Activated CD8-positive, alpha-beta memory T cell treated with anti-CD3 and anti-CD28 coated beads for 48 hours (primary cell): ENCODE results near the gene ALKAL2.

ENCODE experiments used
- DNase-seq, 3 experiments: peaks; one replicate each; pipeline ENCODE4 v3.0.0-alpha.2; 2020; ENCODE audit warnings: low read depth in 2 of 3, low spot score in 2 of 3

Gene ALKAL2

DNA sequence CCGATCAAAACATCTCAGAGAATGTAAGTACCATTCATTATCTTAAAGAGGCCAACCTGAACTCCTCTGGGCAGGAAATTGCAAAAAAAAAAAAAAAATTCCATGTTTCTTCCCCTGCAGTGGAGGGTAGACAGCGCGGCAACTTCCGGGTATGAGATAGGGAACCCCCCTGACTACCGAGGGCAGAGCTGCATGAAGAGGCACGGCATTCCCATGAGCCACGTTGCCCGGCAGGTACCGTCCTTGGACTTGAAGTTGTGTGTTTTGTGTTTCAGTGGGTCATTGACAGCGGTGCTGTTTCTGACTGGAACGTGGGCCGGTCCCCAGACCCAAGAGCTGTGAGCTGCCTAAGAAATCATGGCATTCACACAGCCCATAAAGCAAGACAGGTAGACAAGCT, 16.0 kb downstream of the ALKAL2 start:
- DNase-seq: no peak

DNA sequence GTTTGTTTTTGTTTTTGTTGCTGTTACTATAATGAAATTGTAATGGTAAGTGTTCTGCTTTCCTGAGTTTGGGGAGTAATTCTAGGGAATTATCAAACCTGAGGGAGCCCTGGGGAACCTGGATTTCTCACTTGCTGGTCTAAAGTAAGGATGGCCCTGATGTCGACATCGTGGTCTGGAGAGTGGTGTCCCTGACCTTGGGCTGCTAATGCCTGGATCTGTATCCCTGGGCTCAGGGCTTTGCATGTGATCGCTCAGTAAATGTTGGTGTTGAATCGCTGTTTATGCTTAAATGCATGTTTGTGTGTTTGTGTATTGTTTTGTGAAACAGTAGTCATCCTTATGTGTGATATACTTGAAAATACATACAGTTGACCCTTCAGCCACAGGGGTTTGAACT, 17.0 kb downstream of the ALKAL2 start:
- DNase-seq: no peak

DNA sequence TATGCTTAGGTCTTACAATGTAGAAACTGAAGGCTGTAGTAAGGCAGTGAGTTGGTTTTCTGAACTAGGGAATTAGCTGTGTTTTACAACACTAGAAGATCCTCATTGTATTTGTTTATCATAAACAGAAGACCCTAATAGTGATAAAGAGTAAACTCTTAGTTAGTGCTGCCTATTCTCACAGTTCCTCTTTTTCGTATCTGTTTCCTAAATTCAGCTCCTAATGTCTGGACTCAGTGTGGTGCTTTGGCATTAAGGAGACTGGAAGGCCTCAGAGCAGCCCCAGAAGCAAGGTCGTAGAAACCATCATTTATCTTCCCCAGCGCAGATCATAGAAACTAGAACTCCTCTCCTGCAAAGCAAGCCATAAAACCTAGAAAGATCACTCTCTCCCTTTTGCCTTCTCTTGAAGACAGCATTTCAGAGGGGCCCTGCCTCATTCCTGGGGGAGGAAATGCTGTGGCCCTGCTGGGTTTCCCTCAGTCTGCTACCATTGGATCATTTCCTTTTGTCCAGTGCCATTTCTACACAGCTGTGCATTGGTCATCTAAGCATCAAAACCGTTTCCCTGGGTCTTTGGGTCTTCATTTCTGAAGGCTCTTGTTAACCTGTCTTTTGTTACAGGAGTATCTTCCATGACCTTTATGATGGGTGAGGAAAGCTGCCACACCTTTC, 18.4 kb downstream of the ALKAL2 start:
- DNase-seq: no peak

DNA sequence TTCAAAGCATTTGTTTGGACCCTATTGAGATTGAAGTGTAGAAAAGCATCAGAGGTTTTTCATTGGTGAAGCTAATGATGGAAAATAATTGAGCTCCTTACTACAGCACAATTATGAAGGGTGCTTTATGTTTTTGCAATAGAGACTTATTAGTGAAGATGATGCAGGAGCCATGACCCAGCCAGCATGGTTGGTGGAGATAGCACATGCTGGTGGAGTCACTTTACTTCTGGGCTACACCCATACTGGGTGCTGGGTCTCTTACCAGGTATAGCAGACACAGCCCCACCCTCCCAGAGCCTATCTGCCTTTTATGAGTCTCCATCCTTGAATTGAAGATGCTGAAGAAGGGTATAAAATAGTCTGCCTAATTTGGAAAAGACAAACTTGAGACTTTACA, 19.6 kb downstream of the ALKAL2 start:
- DNase-seq: no peak

DNA sequence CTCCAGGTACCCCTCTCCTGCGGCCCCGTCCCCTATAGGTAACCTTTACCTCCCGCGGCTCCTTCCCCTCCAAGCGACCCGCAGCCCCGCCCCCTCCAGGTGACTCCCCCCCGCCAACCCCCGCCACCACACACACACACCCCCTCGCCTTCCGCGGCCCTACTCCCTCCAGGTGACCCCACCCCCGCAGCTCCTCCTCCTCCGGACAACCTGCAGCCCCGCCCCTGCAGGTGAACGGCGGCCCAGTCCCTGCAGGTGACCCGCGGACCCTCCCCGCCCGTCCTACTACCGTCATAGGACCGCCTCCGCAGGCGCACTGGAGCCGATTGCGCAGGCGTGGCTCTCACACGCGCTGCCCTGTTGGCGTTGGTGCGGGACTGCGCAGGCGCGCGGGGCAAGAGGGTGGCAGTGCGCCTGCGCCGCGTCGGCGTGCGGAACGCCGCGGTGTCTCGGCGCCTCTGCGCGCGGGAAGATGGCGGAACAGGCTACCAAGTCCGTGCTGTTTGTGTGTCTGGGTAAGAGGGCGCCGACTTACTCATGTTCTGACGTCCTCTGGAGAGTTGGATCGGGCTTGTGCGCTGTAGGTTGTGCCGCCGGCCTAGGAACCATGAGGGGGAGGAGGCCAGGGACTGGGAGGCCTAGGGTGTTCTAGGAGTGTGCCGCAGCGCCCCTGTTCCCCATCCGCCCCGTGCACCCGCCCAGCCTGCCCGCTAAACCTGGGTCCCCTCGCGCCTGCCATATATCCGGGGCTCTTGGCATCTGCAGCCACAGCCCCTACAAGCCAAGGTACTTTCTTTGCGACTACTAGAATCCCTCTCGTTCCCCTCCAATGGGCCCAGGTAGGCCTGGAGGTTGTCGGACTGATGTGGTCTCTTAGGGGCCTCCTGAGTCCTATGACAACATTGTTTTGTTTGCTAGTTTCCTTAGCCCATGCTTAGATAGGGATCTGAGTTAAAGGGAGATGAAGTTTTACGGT, 23.1 kb downstream of the ALKAL2 start, which contains the start of gene ACP1:
Gene ACP1 (plus strand): TSS at position 455 of the 976 bp plus-strand sequence. CDS start 18 bp downstream, at position 473.
- DNase-seq: peak; percentile 78 to 95 (median 81)

DNA sequence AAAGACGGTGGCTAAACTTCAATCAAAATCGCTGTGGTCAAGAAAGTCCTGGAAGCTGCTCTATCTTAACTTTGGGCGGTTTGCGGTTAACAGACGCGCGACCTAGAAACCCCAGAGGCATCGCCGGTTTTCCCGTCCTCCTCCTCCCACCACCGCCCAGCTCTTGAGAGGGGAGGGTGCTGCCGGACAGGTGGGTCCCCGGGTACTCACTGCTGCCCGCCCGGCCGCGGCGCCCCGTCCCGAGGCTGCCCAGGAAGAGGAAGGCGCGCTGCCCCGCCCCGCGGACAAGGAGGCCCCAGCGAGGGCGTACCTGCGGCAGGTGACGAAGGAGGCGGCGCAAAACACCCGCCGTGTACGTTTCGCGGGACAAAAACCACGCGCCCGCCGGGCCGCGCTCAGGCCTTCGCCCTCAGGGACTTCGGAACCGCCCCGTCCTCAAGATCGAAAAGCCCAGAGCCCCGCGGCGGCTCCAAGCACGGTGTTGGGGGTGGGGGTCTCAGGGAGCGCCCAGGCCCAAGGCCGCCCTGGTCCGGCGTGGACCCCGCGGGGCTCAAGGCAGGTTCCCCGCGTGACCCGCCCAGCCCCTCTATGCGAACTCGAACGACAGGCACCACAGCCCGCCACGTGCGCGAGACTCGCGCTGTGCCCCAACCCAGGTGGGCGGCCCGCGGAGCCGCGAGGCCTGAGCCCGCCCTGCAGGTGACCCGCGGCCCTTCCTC, 24.0 kb downstream of the ALKAL2 start, which contains the start of gene SH3YL1:
Gene SH3YL1 (minus strand): TSS at position 259 of the 719 bp plus-strand sequence. CDS start 48 bp downstream, at position 211.
- DNase-seq: peak in 1 of 3 experiments; percentile 25

DNA sequence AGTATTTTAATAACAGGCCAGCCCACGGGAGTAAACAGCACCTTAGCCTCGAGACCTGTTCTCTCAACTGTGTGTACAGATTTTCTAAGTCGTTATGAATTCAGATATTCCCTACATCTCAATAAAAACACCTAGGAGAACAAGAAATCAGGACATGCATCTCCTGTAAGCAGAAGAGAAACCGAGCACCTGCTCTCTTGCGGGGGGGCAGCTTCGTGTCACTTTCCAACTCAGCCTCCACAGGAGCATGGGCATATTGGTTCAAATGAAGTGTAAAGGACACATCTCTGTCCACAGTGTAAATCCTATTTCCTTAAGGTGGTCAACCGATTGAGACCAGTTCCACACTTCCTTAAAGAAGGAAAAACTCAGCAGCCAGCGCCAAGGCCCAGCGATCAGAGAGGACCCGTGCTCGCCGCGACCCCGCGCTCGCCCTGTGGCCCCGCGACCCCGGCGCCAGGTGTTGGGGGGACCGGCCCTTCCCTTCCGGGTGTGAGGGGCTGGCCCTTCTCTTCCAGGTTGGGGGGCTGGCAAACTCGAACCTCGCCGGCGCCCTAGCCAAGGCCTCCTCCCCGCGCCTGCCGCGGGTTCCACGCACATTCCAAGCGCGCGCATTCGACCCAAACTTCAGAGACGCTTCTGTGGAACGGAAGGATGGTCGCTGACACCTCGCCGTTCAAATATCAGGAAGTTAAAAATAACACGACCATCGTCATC, 24.7 kb downstream of the ALKAL2 start:
- no peak for DNase-seq

DNA sequence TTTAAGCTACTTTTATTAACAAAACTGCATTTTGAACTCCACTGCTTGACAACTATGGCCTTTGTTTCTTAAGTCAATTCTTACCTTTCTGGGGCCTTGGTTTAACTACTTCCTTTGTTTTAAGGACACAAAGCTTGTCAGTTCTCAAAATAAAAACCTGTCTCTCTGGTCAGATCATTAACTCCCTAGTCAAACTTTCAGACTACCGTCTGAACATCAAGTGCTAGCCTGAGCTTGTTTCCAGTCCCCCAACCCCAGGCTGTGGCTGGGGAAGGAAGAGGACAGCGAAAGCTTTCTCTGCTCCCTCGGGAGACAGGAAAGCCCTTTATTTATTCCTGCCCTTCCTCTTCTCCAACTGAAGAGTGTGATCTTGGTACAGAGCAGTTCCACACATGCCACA, 25.8 kb downstream of the ALKAL2 start:
- no peak for DNase-seq

DNA sequence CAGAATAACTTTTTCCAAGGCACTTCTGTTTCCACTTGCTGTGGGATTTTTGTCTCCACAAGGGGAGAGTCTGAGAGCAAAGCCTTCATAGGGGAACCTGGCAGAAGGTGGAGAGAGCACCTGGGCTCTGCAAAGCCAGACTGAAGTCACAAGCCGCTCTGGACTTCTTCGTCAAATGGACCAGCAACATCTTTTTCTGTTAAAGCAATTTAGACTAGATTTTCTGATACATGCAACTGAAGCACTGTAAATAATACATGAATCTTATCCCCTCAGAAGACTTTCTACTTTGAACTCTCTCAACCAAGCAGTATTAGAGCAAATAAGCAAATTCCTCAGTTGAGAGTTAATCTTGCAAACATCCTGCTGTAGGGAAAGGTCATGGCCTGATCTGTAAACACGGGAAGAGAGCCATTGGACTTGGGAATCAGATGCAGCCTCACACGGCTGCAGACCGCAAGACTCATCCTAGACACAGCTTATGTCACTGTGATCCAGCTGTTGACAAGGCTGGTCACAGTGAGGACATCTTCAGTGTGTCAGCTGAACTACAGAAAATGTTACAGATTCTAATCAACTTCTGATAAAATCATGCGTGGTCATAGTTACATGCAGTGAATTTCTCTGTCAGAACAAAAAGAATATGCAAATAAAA, 27.3 kb downstream of the ALKAL2 start:
- DNase-seq: no peak

DNA sequence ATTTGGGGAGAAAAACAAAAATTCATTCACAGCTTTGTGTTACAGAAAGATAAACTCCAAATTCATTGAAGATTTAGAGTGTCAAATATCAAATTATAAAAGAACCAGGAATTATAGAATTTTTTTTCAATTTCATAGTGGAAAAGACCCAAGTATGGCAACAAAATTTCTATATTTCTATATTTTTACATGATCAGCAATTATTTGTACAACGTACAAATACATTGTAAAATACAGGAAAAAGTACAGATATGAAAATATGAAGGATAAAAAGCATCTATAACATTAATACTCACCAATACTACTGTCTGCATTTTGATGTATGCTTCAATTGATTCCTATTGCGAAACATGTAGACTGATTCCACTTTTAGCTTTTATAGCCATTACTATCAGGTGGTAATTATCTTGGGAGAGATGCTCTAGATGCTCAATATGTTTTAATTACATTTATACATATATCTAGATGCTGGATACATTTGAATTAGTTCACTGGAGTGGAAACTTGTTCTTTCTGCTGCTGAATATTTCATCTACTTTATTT, 28.0 kb downstream of the ALKAL2 start:
- DNase-seq: no peak

DNA sequence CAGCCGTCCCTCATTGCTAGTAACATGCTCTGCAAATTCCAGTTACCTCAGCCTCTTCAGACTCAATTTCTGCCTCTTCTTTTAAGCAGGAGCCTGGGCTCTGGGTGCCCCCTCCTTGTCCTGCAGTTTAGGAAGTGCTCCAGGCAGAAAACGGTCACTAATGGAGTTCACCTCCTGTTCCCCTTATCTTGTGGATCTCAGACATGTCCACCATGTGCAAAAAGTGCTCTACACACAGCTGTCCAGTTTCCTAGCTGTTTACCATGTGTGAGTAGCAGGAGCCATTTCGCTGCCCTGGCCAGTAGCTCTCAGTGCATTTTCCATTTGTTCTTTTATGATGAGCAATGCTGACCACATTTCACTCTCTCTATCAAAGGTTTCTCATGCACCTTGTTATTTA, 29.0 kb downstream of the ALKAL2 start:
- DNase-seq: no peak

DNA sequence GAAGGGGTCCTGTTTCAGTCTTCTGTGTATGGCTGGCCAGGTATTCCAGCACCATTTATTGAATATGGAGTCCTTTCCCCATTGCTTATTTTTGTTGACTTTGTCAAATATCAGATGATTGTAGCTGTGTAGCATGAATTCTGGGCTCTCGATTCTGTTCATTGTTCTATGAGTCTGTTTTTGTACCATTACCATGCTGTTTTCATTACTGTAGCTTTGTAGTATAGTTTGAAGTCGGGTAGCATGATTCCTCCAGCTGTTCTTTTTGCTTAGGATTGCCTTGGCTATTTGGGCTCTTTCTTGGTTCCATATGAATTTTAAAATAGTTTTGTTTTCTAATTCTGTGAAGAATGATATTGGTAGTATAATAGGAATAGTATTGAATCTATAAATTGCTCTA, 30.0 kb downstream of the ALKAL2 start:
- DNase-seq: no peak

DNA sequence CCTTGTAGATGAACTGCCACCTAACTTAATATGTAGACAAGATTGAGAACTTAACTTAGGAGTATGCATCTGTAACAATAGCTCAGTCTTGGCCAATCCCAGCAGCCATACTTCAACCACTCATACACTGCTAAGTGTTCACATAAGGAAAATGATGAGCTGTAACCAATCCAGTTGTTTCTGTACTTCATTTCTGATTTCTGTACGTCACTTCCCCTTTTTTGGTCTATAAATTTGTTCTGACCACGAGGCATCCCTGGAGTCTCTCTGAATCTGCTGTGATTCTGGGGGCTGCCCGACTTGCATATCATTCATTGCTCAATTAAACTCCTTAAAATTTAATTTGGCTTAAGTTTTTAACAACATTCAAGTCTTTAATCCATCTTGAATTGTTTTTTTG, 30.5 kb downstream of the ALKAL2 start:
- no peak for DNase-seq

DNA sequence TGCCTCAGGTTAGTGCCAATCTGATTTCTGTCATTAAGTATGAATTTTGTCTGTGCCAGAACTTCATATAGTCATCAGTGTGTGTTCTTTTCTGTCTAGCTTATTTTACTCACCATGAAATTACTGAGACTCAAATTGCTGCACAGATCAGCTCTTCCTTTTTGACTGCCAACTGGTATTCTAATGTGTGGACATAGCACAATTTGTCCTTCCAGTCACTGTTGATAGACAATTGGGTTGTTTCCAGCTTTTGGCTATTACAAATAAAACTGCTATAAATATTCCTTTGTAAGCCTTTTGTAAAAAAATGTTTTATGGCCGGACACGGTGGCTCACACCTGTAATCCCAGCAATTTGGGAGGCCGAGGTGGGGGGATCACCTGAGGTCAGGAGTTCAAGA, 31.8 kb downstream of the ALKAL2 start:
- no peak for DNase-seq

DNA sequence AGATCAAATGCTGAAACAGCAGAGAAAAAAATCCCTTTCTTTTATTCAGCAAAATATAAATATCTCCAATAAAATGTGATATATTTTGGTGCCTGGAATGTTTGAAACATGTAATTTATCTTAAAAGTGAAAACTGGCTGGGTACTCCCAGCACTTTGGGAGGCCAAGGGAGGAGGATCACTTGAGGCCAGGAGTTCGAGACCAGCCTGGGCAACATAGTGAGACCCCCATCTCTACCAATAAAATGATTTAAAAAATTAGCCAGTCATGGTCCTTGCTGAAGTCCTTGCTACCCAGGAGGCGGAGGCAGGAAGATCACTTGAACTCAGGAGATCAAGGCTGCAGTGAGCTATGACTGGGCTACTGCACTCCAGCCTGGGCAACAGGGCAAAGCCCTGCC, 32.7 kb downstream of the ALKAL2 start:
- no peak for DNase-seq

DNA sequence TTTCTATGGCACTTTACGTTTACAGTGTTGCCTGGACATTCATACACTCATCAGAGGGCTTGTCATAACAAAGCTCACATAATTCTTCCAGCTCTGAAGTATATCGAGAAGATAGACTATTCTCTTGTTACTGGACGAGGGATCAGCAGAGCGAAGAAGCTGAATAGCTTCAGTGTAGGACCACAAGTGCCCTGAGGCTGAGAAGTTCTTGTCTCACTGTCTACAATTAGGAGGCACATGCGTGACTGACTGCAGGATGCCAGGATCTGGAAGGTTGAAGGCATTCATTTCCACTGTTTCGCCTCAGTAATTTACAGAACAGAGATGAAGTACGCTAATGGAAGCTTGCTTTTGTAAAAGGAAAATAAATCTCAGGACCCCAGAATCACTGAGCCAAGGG, 33.6 kb downstream of the ALKAL2 start:
- DNase-seq: no peak

DNA sequence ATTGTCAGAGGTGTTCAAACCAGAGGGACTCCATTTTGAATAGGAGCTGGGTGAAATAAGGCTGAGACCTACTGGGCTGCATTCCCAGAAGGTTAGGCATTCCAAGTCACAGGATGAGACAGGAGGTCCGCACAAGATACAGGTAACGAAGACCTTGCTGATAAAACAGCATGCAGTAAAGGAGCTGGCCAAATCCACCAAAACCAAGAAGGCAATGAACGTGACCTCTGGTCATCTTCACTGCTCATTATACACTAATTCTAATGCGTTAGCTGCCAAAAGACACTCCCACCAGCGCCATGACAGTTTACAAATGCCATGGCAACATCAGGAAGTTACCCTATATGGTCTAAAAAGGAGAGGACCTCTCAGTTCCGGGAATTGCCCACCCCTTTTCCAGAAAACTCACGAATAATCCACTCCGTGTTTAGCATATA, 34.7 kb downstream of the ALKAL2 start:
- no peak for DNase-seq

DNA sequence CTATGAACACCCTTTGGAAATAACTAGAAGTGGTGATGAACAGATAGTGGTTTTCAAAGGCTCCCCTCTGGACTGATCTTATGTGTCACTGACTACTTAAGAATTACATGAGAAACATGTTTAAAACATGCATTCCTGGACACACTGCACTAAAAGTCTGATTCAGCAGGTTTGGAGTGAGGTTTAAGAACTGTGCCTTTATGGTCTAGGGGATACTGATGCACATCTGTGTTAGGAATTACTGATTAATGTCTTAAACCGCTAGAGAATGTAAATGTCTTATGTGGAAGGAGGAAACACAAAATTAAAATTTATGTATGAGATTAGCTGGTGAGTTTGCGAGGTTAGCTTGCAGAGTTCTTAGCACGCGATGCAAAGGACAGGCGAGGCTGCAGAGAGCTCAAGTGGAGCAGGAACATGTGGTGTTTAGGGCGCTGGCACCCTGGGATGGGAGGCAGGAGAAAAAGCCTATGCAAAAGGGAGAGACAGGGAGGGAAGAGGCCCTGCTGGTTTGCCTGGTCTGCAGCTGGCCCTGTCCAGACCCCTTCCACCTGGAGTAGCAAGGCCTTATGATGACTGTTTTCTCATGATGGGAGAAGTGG, 35.8 kb downstream of the ALKAL2 start:
- DNase-seq: no peak

DNA sequence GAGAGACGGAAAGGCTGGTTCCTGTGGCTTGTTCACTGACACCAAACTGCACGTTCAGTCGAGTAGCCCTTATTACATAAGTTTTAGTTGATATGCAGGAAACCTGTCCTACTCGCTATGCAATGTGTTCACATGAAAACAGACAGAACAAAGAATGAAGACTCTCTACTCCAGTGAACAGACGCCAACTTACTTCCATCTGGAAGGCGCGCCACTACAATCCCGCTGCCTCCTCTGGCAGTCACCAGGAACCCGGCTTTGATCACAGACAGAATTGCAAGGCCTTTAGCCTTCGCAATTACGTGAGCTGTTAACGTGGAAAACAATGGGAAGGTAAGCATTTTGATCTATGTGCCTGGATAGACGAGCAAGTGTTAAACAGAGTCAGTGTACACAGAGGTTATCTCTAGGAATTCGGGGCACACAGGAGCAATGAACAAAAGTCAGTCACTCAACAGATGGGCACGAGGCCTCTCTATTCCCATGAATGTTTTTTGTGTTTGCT, 38.3 kb downstream of the ALKAL2 start:
- no peak for DNase-seq
